Upper lobe of left lung (tissue), 4 donors: Measurements from ENCODE around the gene COTL1.

ENCODE experiments used
- CTCF ChIP-seq, 6 experiments: fragments of 450-650 bp in 4 of 6; fragments of 200-600 bp in 2 of 6; sonication (generic) in 2 of 6; IDR thresholded peaks; one replicate each; pipeline ENCODE4 v1.5.1; 2016 to 2019; ENCODE audit warnings: antibody characterized with exemption in 6 of 6
- POLR2A ChIP-seq, 4 donors: fragments of 450-650 bp; IDR thresholded peaks; one replicate each; pipeline ENCODE4 v1.5.1; 2016 to 2017; ENCODE audit warnings: antibody characterized with exemption in 4 of 4, mild to moderate bottlenecking in 2 of 4

GRCh38 chr16:84559311-84559932 lies 58.5 kb downstream of the COTL1 start:
- TF ChIP-seq POLR2A (IDR thresholded peaks at IDR 0.05) (no peak), CTCF (IDR thresholded peaks at IDR 0.05) (no peak)
